ENCODE measurements around the gene CBFA2T3.
"Not testable (repeated sequence)": the region's sequence is repeated elsewhere in the genome, so short reads cannot be mapped to it uniquely, and the experiment has no call there.

The CBFA2T3 gene

DNA sequence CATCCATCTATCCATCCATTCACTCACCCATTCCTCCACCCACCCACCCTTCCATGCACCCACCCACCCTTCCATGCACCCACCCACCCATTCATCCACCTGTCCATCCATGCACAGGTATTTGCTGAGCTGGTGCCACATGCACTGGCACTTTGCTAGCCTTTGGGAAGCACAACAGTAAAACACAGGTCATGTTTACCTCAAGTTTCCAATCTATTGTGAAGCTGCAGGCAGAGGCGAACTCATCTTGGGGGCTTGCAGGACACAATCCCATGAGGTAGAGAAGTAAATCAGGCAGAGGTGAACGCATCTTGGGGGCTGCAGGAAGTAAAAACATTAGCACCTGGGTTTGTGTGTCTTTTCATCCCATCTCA is 35.6 kb upstream of the CBFA2T3 start:
- DNase-seq (ENCODE audit: low spot score): no peak

- no peak for DNase-seq (ENCODE audit: low spot score)
Observed at GRCh38 chr16:89011909-89012621, 35.1 kb upstream of the CBFA2T3 start.

DNA sequence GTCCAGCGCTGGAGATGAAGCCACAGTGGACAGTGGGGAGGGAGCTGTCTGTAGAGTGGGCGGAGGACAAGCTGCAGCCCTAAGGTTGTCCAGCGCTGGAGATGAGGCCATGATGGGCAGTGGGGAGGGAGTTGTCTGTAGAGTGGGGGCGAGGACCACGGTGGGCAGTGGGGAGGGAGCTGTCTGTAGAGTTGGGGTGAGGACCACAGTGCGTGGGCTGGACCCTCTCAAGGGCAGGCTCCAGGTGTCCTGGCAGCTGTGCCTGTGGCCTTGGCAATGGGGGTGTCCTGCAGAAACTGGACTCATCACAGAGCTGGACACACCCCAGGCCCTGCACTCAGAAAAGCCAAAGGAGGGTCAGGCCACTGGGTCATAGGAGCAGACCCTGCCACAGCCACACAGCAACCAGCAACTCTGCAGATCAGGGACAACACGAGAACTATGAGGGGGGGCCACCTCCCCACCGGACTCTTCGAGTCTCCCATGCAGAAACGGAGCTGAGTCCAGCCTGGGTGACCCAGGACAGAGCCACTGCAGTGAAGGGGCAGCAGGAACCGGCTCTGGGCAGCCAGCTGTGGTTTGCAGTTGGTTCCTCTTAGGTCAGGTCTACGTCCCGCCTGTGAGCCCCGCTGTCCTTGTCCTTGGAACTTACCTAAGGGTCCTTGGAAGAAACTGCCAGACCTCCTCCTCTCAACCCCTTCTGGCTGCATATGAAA is 33.4 kb upstream of the CBFA2T3 start:
- DNase-seq (ENCODE audit: low spot score): no peak

- DNase-seq (ENCODE audit: low spot score): peak; percentile 33
Observed at GRCh38 chr16:89009343-89010209, 32.6 kb upstream of the CBFA2T3 start.

DNA sequence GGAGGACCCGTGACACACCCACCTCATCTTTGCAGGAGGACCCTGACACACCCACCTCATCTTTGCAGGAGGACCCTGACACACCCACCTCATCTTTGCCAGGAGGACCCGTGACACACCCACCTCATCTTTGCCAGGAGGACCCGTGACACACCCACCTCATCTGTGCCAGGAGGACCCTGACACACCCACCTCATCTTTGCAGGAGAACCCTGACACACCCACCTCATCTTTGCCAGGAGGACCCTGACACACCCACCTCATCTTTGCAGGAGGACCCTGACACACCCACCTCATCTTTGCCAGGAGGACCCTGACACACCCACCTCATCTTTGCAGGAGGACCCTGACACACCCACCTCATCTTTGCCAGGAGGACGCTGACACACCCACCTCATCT is 31.8 kb upstream of the CBFA2T3 start:
- DNase-seq (ENCODE audit: low spot score): not testable (repeated sequence)

DNA sequence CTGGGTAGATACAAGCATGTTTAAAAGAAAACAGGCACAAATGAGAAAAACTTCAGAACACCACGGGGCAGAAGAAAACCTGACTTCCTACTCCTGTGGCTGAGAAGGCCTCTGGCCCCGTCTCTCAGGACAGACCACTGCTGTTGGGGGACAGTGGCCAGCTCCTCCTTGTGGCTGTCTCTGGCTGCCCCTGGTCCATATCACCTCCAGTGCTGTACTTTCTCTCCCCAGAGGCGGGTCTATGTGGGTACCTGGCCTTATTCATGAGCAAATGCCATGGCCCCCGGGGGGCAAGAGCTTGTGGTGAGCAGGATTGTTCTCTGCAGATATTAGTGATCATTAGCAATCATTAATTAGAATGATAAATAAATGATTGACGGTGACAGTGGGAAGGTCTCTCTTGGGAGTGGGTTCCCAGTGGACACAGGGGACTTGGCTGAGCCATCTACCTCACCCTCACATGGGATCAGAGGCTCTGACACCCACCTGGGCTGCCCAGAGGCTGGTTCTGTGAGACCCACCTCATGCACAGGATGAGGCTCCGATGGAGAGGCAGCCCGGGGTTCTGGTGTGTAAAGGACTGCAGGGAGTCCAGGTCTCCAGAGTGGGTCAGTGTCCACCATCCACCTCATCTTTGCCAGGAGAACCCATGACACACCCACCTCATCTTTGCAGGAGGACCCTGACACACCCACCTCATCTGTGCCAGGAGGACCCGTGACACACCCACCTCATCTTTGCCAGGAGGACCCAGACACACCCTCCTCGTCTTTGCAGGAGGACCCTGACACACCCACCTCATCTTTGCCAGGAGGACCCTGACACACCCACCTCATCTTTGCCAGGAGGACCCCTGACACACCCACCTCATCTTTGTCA is 30.6 kb upstream of the CBFA2T3 start:
- no peak for DNase-seq (ENCODE audit: low spot score)

DNA sequence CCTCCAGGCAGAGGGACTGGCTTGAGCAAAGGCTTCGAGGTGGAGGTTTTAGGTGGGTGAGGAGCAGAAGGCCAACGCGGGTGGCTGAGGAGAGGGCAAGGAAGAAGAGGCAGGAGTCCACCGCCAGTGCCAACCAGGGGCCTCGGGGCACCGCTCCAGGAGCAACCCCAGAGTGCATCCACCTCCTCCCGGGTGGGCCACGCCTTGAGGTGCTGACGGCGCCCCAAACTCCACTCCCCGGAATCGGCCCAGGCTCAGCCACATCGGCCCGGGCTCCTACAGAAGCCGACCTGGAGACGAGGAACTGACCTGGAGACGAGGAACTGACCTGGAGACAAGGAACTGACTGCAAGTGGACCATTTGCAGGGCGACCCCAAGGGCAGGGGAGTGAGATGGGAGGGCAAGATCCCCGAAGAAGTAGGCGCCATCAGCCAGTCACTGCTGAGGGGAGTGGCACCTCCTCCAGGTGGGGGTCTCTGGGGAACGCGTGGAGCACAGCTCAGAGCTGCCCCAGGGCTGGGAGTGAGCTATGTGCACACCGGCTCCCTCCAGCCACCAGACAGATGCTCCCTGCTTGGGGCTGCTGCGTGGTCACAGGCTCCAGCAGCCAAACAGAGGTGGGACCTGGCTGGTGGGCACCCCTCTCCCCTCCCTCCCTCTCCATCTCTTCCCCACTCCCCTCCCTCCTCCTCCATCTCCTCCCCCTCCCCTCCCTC is 29.2 kb upstream of the CBFA2T3 start:
- no peak for DNase-seq (ENCODE audit: low spot score)

DNA sequence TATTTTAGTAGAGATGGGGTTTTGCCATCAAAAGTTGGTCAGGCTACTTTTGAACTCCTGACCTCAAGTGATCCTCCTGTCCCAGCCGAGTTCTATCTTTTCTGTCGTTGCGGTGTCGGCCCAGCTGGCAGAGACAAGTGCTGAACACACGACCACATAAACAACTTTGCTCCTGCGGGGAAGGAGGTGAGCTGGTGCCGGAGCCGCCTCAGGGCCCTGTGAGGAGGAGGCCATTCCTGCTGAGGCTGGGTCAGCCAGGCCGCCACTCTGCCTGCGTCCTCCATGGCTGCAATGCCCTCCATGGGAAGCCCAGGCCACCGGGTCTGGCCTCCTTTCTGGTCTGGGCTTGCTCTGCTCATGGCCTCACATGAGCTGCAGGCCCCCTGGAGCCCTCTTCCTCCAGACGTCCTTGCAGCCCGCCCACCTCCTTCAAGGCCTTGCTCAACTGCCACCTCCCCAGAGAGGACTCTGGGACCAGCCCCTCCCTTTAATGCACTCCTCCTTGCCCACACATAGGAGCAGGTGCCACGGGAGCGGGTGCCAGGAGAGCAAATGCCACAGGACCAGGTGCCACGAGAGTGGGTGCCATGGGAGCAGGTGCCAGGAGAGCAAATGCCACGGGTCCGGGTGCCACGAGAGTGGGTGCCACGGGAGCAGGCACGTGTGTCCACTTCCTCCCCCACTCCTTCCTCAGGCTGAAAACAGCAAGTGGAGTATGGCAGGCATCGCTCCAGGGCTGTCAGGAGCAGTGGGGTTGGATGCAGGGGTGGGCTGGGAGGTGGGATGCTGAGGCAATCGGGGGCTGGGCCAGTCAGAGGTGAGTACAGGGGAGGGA is 28.4 kb upstream of the CBFA2T3 start:
- no peak for DNase-seq (ENCODE audit: low spot score)

- peak; percentile 98 for DNase-seq (ENCODE audit: low spot score)
Observed at GRCh38 chr16:89004209-89004831, 27.3 kb upstream of the CBFA2T3 start.

DNA sequence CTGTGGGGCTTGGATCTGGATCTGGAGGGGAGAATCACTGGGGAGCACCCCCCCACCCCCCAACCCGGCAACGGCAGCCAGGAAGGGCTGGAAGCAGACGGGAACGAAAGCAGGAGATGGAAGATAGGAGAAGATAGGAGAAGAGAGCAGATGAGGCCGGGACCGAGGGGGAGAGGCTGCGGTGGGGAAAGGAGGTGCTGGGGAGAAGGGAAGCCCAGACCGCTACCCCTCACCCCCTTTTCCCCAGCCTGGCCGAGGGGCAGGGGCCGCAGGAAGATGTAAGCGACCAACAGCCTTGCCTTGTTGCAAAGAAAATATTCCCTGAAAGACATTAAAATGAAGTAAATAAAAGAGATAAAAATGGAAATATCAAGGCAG is 26.8 kb upstream of the CBFA2T3 start:
- DNase-seq (ENCODE audit: low spot score): no peak

DNA sequence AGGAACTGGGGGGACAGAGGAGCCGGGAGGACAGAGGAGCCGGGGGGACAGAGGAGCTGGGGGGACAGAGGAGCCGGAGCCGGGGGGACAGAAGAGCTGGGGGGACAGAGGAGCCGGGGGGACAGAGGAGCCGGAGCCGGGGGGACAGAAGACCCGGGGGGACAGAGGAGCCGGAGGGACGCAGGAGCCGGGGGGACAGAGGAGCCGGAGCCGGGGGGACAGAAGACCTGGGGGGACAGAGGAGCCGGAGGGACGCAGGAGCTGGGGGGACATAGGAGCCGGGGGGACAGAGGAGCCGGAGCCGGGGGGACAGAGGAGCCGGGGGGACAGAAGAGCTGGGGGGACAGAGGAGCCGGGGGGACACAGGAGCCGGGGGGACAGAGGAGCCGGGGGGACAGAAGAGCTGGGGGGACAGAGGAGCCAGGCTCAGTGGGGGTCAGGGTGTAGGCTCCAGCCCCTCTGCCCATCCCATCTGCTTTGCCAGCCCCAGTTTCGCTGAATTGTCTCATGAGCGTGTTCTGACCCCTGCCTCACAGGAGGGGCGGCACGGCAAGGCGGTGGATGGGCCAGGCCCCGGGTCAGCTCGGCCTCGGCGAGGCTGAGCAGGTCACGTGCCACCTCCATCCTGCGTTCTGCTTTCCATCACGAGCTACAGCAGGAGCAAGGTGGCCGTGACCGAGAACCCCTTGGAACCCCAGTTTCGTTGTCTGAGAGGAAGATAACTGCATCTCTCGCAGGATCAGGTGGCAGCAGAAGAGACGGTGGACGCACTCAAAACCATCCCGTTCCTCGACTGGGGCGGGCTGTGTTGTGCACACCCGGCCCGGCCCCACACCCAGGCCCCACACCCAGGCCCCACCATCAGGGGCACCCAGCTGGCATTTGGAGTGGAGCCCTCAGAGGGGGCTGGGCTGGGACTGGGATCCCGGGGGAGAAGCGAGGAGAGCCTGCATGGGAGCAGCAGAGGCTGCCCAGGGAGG is 26.1 kb upstream of the CBFA2T3 start:
- DNase-seq (ENCODE audit: low spot score): peak; percentile 71

- not testable (repeated sequence) for DNase-seq (ENCODE audit: low spot score)
Observed at GRCh38 chr16:89002081-89002480, 25.1 kb upstream of the CBFA2T3 start.

GRCh38 chr16:89001117-89002027 is 24.4 kb upstream of the CBFA2T3 start:
- DNase-seq (ENCODE audit: low spot score): no peak

DNA sequence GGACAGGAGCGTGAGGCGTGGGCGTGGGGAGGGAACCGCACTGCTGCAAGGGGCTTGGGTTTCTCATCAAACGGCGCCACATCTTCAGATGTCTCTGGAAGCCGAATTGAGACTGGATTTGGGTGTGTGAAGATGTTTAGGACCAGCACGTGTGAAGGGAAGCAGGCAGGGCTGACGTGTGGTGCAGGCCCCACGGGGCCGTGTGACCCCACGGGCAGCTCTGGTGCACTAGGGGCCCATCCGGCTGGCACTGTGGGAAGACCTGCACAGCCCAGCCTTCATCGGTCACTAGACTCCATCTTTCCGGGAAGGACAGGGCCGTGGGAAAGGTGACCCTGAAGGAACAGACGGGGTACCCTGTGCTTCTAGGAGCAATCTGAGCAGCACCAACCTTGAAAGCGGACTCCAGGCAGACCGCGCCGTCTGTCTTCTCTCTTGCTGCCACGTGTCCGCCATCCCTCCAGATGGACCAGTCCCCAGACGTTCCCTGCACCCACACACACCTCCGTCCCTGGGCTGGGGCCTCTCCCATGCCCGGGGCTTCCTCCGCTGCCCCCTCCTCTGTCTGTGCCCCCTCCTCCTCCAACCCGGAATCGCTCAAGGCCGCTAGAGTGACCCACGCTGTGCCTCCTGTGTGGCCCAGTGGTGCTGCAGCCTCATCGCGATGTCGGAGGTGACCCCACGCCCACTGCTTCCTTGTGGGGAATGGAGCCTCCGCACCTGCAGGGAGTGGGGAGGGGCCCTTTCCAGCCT is 23.4 kb upstream of the CBFA2T3 start:
- DNase-seq (ENCODE audit: low spot score): no peak

GRCh38 chr16:88999457-89000206 is 22.6 kb upstream of the CBFA2T3 start:
- no peak for DNase-seq (ENCODE audit: low spot score)

Data from hematopoietic multipotent progenitor cell treated with erythropoietin and hydrocortisone succinate and interleukin-3 and kit ligand, for 15 days (in vitro differentiated cells).